ENCODE measurements around the gene HBZ.
"Not testable (repeated sequence)": the region's sequence is repeated elsewhere in the genome, so short reads cannot be mapped to it uniquely, and the experiment has no call there.

Gene HBZ

DNA sequence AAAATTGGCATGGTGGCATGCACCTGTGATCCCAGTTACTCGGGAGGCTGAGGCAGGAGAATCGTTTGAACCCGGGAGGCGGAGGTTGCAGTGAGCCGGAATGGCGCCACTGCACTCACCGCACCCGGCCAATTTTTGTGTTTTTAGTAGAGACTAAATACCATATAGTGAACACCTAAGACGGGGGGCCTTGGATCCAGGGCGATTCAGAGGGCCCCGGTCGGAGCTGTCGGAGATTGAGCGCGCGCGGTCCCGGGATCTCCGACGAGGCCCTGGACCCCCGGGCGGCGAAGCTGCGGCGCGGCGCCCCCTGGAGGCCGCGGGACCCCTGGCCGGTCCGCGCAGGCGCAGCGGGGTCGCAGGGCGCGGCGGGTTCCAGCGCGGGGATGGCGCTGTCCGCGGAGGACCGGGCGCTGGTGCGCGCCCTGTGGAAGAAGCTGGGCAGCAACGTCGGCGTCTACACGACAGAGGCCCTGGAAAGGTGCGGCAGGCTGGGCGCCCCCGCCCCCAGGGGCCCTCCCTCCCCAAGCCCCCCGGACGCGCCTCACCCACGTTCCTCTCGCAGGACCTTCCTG lies 27.7 kb downstream of the HBZ start, which contains the start of gene HBQ1:
TSS of gene HBQ1 (plus strand) at position 359 of the 575 bp plus-strand sequence. CDS start at position 387, 28 bp downstream.
- DNase-seq (ENCODE audit: low read depth) = no peak

DNA sequence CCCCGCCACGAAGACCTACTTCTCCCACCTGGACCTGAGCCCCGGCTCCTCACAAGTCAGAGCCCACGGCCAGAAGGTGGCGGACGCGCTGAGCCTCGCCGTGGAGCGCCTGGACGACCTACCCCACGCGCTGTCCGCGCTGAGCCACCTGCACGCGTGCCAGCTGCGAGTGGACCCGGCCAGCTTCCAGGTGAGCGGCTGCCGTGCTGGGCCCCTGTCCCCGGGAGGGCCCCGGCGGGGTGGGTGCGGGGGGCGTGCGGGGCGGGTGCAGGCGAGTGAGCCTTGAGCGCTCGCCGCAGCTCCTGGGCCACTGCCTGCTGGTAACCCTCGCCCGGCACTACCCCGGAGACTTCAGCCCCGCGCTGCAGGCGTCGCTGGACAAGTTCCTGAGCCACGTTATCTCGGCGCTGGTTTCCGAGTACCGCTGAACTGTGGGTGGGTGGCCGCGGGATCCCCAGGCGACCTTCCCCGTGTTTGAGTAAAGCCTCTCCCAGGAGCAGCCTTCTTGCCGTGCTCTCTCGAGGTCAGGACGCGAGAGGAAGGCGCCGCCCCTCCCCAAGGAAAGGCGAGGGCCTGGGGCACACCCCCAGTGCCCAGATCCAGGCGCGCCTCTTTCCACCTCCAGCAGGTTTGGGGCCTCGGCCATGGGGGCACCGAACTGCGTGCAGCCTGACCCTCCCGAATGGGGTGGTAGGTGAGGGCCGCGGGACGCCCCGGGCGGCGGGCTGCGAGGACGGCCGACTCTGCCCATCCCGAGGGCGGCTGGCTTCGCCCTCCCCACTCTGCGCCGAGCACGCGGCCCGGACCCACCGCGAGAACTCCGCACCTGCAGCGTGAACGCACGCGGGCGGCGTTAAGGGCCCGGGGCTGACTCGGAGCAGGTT lies 28.5 kb downstream of the HBZ start:
- DNase-seq (ENCODE audit: low read depth) = peak; percentile 16

DNA sequence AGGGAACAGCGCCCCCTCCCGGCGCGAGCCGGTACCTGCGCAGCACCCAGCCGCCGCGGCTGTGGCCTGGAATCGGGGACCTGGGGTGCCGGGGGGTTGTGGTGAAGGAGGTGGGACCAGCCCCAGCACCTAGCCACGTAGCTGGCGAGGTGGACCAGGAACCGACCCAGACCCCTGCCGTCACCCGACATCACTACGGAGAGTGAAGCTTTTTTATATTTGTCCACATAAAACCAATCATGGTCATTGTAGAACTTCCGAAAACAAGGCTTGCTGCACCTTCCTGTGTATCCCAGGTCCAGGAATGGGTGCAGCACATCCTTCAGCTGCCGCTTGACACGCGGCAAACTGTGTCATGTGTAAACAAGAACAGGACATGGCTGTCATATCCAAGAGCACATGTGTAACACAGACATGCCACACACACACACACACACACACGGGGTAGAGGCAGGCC lies 29.1 kb downstream of the HBZ start:
- no peak for DNase-seq (ENCODE audit: low read depth)

DNA sequence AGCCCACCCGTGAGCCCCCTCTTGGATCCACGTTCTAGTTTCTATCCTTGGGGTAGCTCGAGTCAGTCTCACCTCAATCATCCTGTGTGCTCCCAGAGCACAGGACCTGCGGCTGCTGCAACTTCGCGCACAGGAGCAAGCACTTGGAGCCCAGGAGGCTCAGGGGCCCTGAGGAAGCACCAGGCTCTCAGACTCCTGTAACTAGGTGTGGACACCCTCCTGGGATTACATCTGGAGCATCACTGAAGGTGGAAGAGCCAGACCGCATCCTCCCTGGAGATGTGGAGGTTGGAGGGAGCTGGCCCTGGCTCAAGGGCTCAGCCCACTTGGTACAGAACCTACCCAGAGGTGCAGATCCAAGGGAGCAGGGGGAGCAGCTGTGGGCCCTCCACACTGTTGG lies 30.6 kb downstream of the HBZ start:
- no peak for DNase-seq (ENCODE audit: low read depth)

DNA sequence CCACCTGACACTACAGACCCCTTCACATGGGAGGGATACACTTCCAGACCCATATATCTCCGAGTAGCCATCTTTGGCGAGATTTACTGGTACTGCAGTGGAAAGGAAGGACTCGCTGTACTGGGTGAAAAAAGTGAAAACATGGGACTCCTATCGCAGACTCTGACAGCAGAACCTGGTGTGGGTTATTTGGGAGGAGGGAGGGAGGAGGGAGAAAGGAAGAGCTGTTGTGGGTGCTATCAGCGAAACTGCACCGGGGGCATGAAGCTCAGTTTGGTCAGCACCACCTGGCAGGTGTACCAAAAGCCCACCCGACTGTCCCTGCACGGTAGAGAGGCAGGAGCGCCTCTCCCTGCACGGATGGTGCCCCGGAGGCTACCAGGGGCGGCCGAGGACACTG lies 32.8 kb downstream of the HBZ start:
- DNase-seq (ENCODE audit: low read depth) = no peak

DNA sequence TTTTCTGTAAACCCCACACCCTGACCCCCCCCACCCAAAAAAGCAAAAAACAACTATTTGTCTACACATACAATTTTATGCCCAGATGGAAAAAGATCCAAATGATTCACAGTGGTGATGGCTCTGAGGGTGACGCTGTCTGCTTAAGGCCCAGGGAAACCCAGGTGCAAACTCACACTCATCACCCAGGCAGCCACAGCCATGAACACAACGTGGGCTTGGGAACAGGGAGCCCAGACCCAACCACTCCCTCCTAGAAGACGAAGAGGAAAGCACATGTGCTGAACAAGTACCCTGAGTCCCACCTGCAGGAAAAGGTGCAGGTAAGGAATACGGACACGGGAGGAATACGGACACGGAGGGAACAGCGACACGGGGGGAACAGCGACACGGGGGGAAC lies 33.2 kb downstream of the HBZ start:
- no peak for DNase-seq (ENCODE audit: low read depth)

DNA sequence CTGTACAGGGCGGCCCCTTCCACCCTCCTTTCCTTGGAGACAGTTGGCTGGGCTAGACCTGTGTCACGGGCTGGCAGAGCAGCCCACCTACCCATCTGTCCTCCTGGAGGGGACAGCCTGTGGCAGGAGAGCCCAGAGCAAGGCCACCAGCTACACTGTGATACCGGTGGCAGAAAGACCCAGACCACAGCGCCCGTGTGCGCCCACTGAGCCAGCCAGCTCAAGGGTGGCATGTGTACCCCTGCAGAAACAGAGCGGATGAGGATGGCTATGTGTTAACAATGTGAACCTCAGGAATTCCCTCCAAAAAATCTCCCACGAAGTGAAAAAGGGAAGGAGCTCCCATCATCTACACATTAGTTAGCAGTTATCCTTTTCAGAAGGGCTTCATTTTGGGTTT lies 34.9 kb downstream of the HBZ start:
- no peak for DNase-seq (ENCODE audit: low read depth)

DNA sequence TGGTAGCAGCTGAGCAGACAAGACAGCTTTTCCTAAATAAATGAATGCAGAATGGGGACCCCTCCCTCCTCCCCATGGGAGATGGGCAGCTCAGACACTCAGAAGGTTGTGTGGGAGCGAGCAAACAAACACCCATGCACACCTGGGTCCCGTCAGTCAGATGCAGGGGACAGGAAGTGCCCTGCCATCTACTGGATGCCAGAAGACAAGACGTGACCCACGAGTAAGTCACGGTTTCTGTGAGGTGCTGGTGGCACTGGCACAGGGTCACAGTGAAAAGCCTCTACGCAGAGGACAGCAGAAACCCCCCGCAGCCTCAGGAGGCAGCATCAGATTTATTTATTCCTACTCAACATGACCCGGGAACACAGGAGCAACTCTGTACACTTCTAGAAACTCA lies 36.2 kb downstream of the HBZ start:
- DNase-seq (ENCODE audit: low read depth) = no peak

DNA sequence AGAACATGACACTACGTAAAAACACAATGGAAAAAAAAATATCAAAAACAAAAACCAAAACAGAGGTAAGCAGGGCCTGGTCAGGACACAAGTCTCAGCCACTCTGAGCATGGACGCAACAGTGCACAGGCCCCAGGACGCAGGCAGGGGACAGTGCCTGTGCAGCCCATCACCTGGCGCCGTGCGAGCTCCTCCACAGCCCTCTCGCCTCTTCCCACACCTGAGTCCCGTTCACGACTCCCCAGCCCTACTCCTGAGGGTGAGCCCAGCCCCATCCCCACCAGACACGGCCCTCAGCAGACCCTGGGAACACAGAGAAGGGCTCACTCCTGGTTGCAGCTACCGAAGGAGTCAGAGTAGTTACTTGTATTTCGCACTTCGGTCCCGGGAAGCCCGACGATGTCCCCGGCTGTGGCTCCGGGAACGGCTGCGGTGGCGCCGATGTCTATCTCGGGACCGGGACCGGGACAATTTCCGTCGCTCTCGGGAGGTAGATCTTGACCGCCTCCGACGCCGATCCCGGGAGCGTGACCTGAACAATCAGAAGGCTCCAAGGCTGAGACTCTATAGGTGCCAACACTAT lies 37.3 kb downstream of the HBZ start:
- no peak for DNase-seq (ENCODE audit: low read depth)

DNA sequence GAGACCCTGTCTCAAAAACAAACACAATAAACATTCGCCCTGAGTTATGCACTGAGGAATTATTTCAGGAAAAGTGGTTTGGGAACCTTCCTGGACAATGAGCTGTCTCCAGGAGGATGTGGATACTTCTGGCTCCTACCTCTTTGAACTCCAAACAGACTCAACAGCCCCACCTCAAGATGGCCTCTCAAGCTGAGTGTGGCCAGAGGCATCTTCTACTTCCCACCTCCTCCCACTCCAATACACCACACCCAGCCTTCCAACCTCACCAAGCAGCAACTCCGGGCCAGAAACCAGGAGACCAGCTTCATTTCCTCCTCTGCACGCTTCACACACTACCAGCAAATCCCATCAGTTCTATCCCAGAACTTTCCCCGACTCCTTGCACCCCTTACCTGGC lies 39.4 kb downstream of the HBZ start:
- DNase-seq (ENCODE audit: low read depth) = no peak

DNA sequence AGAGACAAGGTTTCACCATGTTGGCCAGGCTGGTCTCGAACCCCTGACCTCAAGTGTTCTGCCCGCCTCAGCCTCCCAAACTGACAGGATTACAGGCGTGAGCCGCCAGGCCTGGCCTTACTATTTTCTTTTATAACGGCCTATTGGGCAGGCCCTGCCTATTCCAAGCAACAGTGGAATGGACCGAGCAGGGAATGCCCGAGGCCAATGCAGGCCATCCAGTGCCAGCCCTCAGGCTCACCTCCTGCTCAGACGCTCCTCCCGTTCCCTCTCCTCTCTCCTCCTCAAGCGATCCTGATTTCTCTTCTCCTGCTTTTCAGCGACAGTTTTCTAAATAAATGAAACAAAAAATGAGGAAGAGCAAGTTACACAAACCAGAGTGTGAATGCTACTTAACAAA lies 40.2 kb downstream of the HBZ start:
- DNase-seq (ENCODE audit: low read depth) = no peak

DNA sequence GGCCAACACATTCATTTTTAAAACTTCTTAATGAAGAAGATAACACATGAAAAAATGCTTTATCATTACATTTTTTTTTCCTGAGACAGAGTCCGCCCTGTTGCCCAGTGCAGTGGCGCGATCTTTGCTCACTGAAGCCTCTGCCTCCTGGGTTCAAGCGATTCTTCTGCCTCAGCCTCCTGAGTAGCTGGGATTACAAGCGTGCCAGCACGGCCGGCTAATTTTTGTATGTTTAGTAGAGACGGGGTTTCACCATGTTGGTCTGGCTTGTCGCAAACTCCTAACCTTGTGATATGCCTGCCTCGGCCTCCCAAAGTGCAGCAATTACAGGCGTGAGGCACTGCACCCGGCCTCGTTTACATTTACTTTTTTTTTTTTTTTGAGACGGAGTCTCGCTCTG lies 41.0 kb downstream of the HBZ start:
- DNase-seq (ENCODE audit: low read depth) = no peak

DNA sequence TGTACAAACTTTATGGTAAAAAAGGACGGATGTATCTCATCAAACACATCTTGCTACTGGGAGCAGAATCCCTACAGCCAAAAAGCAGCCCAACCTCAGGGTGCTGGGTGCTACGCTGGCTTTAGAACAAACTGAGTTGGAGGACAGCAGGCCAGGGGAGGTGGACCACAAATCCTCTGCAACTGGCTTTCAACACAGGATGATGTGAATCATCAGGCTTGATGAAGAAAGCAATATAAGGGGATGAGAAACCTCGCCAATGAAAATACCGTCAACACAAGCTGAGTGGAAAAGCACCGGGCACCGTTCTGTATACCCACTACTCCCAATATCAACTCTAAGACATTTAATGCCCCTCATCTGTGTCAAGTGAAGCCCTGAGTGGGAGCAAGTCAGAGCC lies 42.1 kb downstream of the HBZ start:
- no peak for DNase-seq (ENCODE audit: low read depth)

DNA sequence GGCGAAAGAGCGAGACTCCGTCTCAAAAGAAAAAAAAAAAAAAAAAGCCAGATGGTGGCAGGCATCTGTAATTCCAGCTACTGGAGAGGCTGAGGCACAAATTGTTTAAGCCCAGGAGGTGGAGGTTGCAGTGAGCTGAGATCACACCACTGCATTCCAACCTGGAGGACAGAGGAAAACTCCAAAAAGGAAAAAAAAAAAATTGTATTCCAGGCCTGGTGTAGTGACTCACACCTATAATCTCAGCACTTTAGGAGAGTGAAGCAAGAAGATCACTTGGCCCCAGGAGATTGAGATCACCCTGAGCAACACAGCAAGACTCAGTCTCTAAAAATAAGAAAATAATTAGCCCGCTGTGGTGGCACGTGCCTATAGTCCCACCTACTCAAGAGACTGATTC lies 47.9 kb downstream of the HBZ start:
- DNase-seq (ENCODE audit: low read depth) = no peak

DNA sequence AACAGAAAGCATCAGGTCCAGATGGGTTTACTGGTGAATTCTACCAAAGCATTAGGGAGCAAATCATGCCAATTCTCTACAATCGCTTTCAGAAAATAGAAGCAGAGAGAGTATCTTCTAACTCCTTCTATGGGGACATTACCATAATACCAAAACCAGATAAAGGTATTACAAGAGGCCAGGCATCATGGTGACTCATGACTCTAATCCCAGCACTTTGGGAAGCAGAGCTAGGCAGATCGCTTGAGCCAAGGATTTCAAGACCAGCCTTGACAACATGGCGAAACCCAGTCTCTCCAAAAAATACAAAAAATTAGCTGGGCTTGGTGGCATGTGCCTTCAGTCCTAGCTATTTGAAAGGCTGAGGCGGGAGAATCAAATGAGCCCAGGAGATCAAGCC lies 50.8 kb downstream of the HBZ start:
- DNase-seq (ENCODE audit: low read depth) = no peak

DNA sequence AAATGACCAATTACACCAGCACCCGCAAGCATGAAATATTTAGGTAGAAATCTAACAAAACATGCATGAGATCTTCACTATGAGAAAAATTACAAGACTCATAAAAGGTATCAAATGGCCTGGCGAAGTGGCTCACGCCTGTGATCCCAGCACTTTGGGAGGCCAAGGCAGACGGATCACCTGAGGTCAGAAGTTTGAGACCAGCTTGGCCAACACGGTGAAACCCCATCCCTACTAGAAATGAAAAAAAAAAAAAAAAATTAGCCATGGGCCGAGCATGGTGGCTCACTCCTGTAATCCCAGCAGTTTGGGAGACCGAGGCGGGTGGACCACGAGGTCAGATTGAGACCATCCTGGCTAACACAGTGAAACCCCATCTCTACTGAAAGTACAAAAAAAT lies 51.6 kb downstream of the HBZ start:
- not testable (repeated sequence) for DNase-seq (ENCODE audit: low read depth)

All from fibroblast of the conjunctiva (primary cell).